GM18498 (cell line): Measurements from ENCODE around the gene NACA2.
"Not testable (repeated sequence)": the region's sequence is repeated elsewhere in the genome, so short reads cannot be mapped to it uniquely, and the experiment has no call there.

Experiments
- ATAC-seq: cut with Tn5 transposase; IDR thresholded peaks from one replicate; pipeline ENCODE4 v1.9.1; 2021; ENCODE audit warnings: mild to moderate bottlenecking, moderate library complexity; ENCODE audit not compliant: unreplicated experiment

The NACA2 gene

GRCh38 chr17:61579347-61579746 lies 11.7 kb downstream of the NACA2 start:
- no peak for ATAC-seq

- ATAC-seq, result no peak
Observed at GRCh38 chr17:61578645-61579044, 12.4 kb downstream of the NACA2 start.

- no peak for ATAC-seq
Observed at GRCh38 chr17:61575983-61576382, 15.0 kb downstream of the NACA2 start.

- ATAC-seq, result no peak
Observed at GRCh38 chr17:61575352-61575975, 15.6 kb downstream of the NACA2 start.

- ATAC-seq, result no peak
Observed at GRCh38 chr17:61574542-61575351, 16.3 kb downstream of the NACA2 start.

- ATAC-seq, result not testable (repeated sequence)
Observed at GRCh38 chr17:61572547-61572946, 18.5 kb downstream of the NACA2 start.

- no peak for ATAC-seq
Observed at GRCh38 chr17:61571624-61572023, 19.4 kb downstream of the NACA2 start.

GRCh38 chr17:61570118-61570517 lies 20.9 kb downstream of the NACA2 start:
- ATAC-seq, result no peak

- not testable (repeated sequence) for ATAC-seq
Observed at GRCh38 chr17:61569525-61569924, 21.5 kb downstream of the NACA2 start.

- ATAC-seq, result no peak
Observed at GRCh38 chr17:61568219-61569072, 22.6 kb downstream of the NACA2 start.

- no peak for ATAC-seq
Observed at GRCh38 chr17:61567045-61567802, 23.8 kb downstream of the NACA2 start.

- not testable (repeated sequence) for ATAC-seq
Observed at GRCh38 chr17:61566448-61566847, 24.6 kb downstream of the NACA2 start.

GRCh38 chr17:61565850-61566249 lies 25.2 kb downstream of the NACA2 start:
- not testable (repeated sequence) for ATAC-seq

- no peak for ATAC-seq
Observed at GRCh38 chr17:61565213-61565612, 25.8 kb downstream of the NACA2 start.

- ATAC-seq, result no peak
Observed at GRCh38 chr17:61562287-61562686, 28.7 kb downstream of the NACA2 start.

GRCh38 chr17:61561354-61561753 lies 29.7 kb downstream of the NACA2 start:
- ATAC-seq, result no peak

GRCh38 chr17:61560071-61560470 lies 30.9 kb downstream of the NACA2 start:
- ATAC-seq, result no peak

- no peak for ATAC-seq
Observed at GRCh38 chr17:61556224-61557188, 34.5 kb downstream of the NACA2 start.

GRCh38 chr17:61555127-61555566 lies 35.9 kb downstream of the NACA2 start:
- no peak for ATAC-seq
